Panc1 (cell line): Measurements from ENCODE around the gene SH3GLB1.

Experiments
- CTCF ChIP-seq: fragments of 450-650 bp; IDR thresholded peaks from 2 replicates; pipeline ENCODE4 v1.5.1; 2017; ENCODE audit warnings: mild to moderate bottlenecking
- POLR2AphosphoS5 ChIP-seq: IDR thresholded peaks from 2 replicates; pipeline ENCODE4 v1.6.1; 2012; ENCODE audit warnings: mild to moderate bottlenecking, low read depth, low read length, moderate library complexity
- SIN3A ChIP-seq: IDR thresholded peaks from 2 replicates; pipeline ENCODE4 v1.6.1; 2012; ENCODE audit warnings: low read depth, mild to moderate bottlenecking, low read length, moderate library complexity, borderline replicate concordance; ENCODE audit not compliant: insufficient read depth
- TCF7L2 ChIP-seq: IDR thresholded peaks from 2 replicates; pipeline ENCODE4 v1.6.1; 2011; ENCODE audit warnings: mild to moderate bottlenecking, low read depth, low read length, inconsistent platforms
- TF ChIP-seq, protein P1 (sequence below), 2 experiments: IDR thresholded peaks; 2 replicates each; pipeline ENCODE4 v1.6.1; 2011 to 2012; ENCODE audit warnings: low read depth in 2 of 2, control low read depth in 1 of 2, low read length in 1 of 2, mild to moderate bottlenecking in 1 of 2, moderate library complexity in 1 of 2; ENCODE audit not compliant: insufficient read depth in 1 of 2

DNA sequence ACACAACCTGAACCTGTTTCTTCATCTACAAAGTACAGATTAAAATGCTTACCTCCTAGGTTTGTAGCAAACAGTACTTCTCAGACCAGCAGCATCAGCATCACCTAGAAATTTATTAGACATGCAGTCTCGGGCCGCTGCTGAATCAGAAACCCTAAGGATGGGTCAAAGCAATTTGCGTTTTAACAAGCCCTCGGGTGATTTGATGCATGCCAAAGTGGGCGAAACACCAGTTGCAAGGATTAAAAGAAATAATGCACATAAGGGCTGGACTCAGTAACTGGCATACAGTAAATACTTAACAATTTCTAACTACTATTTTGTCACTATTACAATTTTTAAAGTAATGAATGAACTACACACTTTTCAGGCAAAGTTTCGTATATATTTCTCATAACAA lies 47.5 kb downstream of the SH3GLB1 start:
- TF ChIP-seq CTCF = no peak
- TF ChIP-seq, protein P1, sequence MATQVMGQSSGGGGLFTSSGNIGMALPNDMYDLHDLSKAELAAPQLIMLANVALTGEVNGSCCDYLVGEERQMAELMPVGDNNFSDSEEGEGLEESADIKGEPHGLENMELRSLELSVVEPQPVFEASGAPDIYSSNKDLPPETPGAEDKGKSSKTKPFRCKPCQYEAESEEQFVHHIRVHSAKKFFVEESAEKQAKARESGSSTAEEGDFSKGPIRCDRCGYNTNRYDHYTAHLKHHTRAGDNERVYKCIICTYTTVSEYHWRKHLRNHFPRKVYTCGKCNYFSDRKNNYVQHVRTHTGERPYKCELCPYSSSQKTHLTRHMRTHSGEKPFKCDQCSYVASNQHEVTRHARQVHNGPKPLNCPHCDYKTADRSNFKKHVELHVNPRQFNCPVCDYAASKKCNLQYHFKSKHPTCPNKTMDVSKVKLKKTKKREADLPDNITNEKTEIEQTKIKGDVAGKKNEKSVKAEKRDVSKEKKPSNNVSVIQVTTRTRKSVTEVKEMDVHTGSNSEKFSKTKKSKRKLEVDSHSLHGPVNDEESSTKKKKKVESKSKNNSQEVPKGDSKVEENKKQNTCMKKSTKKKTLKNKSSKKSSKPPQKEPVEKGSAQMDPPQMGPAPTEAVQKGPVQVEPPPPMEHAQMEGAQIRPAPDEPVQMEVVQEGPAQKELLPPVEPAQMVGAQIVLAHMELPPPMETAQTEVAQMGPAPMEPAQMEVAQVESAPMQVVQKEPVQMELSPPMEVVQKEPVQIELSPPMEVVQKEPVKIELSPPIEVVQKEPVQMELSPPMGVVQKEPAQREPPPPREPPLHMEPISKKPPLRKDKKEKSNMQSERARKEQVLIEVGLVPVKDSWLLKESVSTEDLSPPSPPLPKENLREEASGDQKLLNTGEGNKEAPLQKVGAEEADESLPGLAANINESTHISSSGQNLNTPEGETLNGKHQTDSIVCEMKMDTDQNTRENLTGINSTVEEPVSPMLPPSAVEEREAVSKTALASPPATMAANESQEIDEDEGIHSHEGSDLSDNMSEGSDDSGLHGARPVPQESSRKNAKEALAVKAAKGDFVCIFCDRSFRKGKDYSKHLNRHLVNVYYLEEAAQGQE (IDR thresholded peaks at IDR 0.05; ENCODE audit: insufficient read depth in 1 of 2, low read depth in 2 of 2, low read length in 1 of 2) = no peak
- TF ChIP-seq TCF7L2 = no peak
- no peak for TF ChIP-seq POLR2AphosphoS5
- no peak for TF ChIP-seq SIN3A
